ENCODE results near the gene HYKK.

GRCh38 chr15:78506971-78507830 lies at the start of gene HYKK:
- no peak for TF ChIP-seq ZNF274 (IDR thresholded peaks at IDR 0.05; ENCODE audit: low read depth, low read length)
- no peak for TF ChIP-seq SUZ12 (IDR thresholded peaks at IDR 0.05; ENCODE audit: extremely low read depth, insufficient read depth, insufficient read length)

All from NT2/D1 (cell line).